WTC11 (cell line): ENCODE results near the gene FTCDNL1. TPM values are rescaled to one million over a fixed set of nuclear protein-coding genes. Genes with fewer than 3 reads are reported as not detected.

Experiments used
- ATAC-seq: fragments of 200-7000 bp; cut with Tn5 transposase; 2 replicates; pipeline ENCODE4 v1.10.0; 2021; ENCODE audit warnings: mild to moderate bottlenecking, moderate library complexity
- CTCF ChIA-PET: fragments of 300-600 bp; sonication (Branson Sonifier 250); formaldehyde crosslinking; loops from one replicate; lab custom pipeline; 2021; ENCODE audit warnings: antibody characterized with exemption; lab: Charles Lee
- POLR2A ChIA-PET: fragments of 350-600 bp; sonication (Branson Sonifier 250); formaldehyde crosslinking; loops from one replicate; lab custom pipeline; 2021; ENCODE audit warnings: antibody characterized with exemption; lab: Charles Lee
- DNase-seq: peaks from one replicate; pipeline ENCODE4 v3.0.0; 2021; ENCODE audit warnings: low spot score
- H3K27ac Mint-ChIP-seq: 2 replicates; pipeline ENCODE4 v1.8.0; 2021; ENCODE audit warnings: mixed read lengths
- H3K27me3 Mint-ChIP-seq: 2 replicates; pipeline ENCODE4 v1.8.0; 2021; ENCODE audit warnings: low read depth, mild to moderate bottlenecking, moderate library complexity, mixed read lengths
- H3K36me3 Mint-ChIP-seq: 2 replicates; pipeline ENCODE4 v1.8.0; 2021; ENCODE audit warnings: mixed read lengths
- H3K4me1 Mint-ChIP-seq: 2 replicates; pipeline ENCODE4 v1.8.0; 2022; ENCODE audit warnings: mixed read lengths
- H3K4me3 Mint-ChIP-seq: 2 replicates; pipeline ENCODE4 v1.8.0; 2021; ENCODE audit warnings: mild to moderate bottlenecking, moderate library complexity, mixed read lengths
- H3K9me3 Mint-ChIP-seq: 2 replicates; pipeline ENCODE4 v1.8.0; 2021; ENCODE audit warnings: mixed read lengths
- ATF3 ChIP-seq: sonication (generic); formaldehyde crosslinking; conservative IDR thresholded peaks from 2 replicates; pipeline ENCODE4 v1.8.1; 2022; ENCODE audit warnings: mild to moderate bottlenecking, missing genetic modification reagents
- CTCF ChIP-seq: fragments of 200-600 bp; IDR thresholded peaks from 2 replicates; pipeline ENCODE4 v1.8.0; 2022; ENCODE audit warnings: antibody characterized with exemption
- ETV6 ChIP-seq: sonication (generic); formaldehyde crosslinking; IDR thresholded peaks from 2 replicates; pipeline ENCODE4 v1.8.1; 2022; ENCODE audit warnings: mild to moderate bottlenecking, missing genetic modification reagents
- JAZF1 ChIP-seq: fragments of 250-450 bp; sonication (Bioruptor Pico); IDR thresholded peaks from 2 replicates; pipeline ENCODE4 v1.9.0; 2021; ENCODE audit warnings: moderate library complexity, mild to moderate bottlenecking, inconsistent platforms
- ZBTB21 ChIP-seq: sonication (generic); formaldehyde crosslinking; IDR thresholded peaks from 2 replicates; pipeline ENCODE4 v1.8.1; 2023; ENCODE audit warnings: mild to moderate bottlenecking, missing genetic modification reagents, borderline replicate concordance
- ZNF317 ChIP-seq: sonication (generic); formaldehyde crosslinking; IDR thresholded peaks from 2 replicates; pipeline ENCODE4 v1.8.1; 2023; ENCODE audit warnings: low read depth, mild to moderate bottlenecking, moderate library complexity, missing genetic modification reagents, borderline replicate concordance
- total RNA-seq: library from RNA; stranded (reverse); gene quantifications from 3 replicates; pipeline ENCODE4 v1.2.3, GENCODE V29; 2021
- TF ChIP-seq, protein P1 (sequence below): sonication (generic); formaldehyde crosslinking; IDR thresholded peaks from 2 replicates; pipeline ENCODE4 v1.8.0; 2023; ENCODE audit warnings: missing genetic modification reagents
- TF ChIP-seq, protein P2 (sequence below): sonication (generic); formaldehyde crosslinking; IDR thresholded peaks from 2 replicates; pipeline ENCODE4 v1.8.1; 2023; ENCODE audit warnings: mild to moderate bottlenecking, missing genetic modification reagents, moderate library complexity
- TF ChIP-seq, protein P3 (sequence below): sonication (generic); formaldehyde crosslinking; IDR thresholded peaks from 2 replicates; pipeline ENCODE4 v1.8.1; 2023; ENCODE audit warnings: mild to moderate bottlenecking, missing genetic modification reagents, borderline replicate concordance
- TF ChIP-seq, protein P4 (sequence below): sonication (generic); formaldehyde crosslinking; IDR thresholded peaks from 2 replicates; pipeline ENCODE4 v1.8.1; 2023; ENCODE audit warnings: mild to moderate bottlenecking, moderate library complexity, missing genetic modification reagents
- TF ChIP-seq, protein P5 (sequence below): sonication (generic); formaldehyde crosslinking; IDR thresholded peaks from 2 replicates; pipeline ENCODE4 v1.8.0; 2023; ENCODE audit warnings: mild to moderate bottlenecking, missing genetic modification reagents

Gene FTCDNL1
- total RNA-seq, 1 experiment from 2014 or later, result 0.85 TPM

DNA sequence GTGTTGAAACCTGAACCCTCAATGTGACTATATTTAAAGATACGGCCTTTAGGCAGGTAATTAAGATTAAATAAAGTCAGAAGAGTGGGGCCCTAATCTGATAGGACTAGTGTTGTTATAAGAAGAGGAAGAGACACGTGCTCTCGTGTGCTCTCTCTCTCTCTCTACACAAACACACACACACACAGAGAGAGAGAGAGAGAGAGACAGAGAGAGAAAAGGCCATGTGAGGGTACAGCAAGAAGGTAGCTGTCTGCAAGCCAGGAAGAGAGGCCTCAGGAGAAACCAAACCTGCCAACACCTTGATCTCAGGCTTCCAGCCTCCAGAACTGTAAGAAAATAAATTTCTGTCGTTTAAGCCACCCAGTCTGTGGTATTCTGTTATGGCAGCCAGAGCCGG, 106.7 kb downstream of the FTCDNL1 start:
- H3K4me3 Mint-ChIP-seq, result no peak overlapping the region
- peaks cover 68% of the 10 kb centered on the region for H3K4me1 Mint-ChIP-seq
- H3K27me3 Mint-ChIP-seq, result no peaks in the 10 kb centered on the region
- no peak overlapping the region; the same call in 1 of the 2 replicates for H3K27ac Mint-ChIP-seq
- DNase-seq (no peak), ATAC-seq (no peak)
- no peaks in the 10 kb centered on the region for H3K36me3 Mint-ChIP-seq
- TF ChIP-seq ZBTB21 (CRISPR knock-in tag) (no peak), CTCF (no peak), ZNF317 (no peak), JAZF1 (CRISPR knock-in tag) (no peak)
- TF ChIP-seq, protein P1, sequence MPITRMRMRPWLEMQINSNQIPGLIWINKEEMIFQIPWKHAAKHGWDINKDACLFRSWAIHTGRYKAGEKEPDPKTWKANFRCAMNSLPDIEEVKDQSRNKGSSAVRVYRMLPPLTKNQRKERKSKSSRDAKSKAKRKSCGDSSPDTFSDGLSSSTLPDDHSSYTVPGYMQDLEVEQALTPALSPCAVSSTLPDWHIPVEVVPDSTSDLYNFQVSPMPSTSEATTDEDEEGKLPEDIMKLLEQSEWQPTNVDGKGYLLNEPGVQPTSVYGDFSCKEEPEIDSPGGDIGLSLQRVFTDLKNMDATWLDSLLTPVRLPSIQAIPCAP (CRISPR knock-in tag), result no peak
- TF ChIP-seq, protein P2, sequence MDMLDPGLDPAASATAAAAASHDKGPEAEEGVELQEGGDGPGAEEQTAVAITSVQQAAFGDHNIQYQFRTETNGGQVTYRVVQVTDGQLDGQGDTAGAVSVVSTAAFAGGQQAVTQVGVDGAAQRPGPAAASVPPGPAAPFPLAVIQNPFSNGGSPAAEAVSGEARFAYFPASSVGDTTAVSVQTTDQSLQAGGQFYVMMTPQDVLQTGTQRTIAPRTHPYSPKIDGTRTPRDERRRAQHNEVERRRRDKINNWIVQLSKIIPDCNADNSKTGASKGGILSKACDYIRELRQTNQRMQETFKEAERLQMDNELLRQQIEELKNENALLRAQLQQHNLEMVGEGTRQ (CRISPR knock-in tag), result no peak
- TF ChIP-seq, protein P3, sequence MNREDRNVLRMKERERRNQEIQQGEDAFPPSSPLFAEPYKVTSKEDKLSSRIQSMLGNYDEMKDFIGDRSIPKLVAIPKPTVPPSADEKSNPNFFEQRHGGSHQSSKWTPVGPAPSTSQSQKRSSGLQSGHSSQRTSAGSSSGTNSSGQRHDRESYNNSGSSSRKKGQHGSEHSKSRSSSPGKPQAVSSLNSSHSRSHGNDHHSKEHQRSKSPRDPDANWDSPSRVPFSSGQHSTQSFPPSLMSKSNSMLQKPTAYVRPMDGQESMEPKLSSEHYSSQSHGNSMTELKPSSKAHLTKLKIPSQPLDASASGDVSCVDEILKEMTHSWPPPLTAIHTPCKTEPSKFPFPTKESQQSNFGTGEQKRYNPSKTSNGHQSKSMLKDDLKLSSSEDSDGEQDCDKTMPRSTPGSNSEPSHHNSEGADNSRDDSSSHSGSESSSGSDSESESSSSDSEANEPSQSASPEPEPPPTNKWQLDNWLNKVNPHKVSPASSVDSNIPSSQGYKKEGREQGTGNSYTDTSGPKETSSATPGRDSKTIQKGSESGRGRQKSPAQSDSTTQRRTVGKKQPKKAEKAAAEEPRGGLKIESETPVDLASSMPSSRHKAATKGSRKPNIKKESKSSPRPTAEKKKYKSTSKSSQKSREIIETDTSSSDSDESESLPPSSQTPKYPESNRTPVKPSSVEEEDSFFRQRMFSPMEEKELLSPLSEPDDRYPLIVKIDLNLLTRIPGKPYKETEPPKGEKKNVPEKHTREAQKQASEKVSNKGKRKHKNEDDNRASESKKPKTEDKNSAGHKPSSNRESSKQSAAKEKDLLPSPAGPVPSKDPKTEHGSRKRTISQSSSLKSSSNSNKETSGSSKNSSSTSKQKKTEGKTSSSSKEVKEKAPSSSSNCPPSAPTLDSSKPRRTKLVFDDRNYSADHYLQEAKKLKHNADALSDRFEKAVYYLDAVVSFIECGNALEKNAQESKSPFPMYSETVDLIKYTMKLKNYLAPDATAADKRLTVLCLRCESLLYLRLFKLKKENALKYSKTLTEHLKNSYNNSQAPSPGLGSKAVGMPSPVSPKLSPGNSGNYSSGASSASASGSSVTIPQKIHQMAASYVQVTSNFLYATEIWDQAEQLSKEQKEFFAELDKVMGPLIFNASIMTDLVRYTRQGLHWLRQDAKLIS (CRISPR knock-in tag), result no peak
- ChIA-PET CTCF (interaction anchor here (1.0 to 2.0 kb wide), 2 partner anchors 39 to 256 kb away, joined by 3 to 4 read pairs; no protein-coding TSS in a partner anchor), POLR2A (no interaction called here)
- no peaks in the 10 kb centered on the region for H3K9me3 Mint-ChIP-seq

DNA sequence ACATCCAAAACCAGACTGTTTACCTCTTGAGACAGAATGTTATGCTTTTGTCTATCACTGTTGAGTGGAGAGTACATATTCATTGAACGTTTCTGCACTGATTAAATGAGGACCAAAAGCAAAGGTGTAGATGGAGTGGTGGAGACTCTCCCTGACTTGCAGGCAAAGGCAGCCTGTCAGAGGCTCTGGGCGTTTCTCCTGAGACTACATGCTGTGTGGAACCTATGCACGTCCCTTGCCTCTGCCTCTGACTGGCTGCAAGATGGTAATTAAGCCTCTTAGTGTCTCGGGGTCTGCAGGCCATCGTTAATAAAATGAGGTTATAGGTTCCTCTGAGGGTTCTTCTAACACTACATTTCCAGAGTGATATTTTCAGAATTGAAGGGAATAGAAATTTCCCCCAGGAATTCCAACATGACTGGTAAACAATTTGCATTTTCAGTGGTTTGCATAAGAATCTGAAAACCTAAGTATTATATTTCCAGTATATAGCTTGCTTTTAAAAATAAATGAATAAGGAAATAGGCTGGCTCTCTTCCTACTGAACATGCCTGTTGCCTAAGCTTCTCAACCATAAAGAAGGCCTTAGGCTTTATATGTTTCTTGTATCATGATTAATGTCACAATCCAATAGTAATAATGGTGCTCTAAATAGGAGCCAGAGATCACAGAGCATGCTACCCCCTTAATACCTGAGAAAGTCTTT, 107.4 kb downstream of the FTCDNL1 start:
- peak; percentile 47 for ATAC-seq
- CTCF ChIA-PET, result interaction anchor here (1.0 to 2.0 kb wide), 3 partner anchors 38 to 255 kb away, joined by 4 to 5 read pairs (median 4); partner anchors contain the start of gene FTCDNL1

More for the DNA sequence above, 107.4 kb downstream of the FTCDNL1 start:
- H3K4me3 Mint-ChIP-seq, result no peak overlapping the region
- DNase-seq, result no peak
- peaks cover 75% of the 10 kb centered on the region for H3K4me1 Mint-ChIP-seq
- POLR2A ChIA-PET, result no interaction called here
- H3K36me3 Mint-ChIP-seq, result no peaks in the 10 kb centered on the region
- TF ChIP-seq, protein P4, sequence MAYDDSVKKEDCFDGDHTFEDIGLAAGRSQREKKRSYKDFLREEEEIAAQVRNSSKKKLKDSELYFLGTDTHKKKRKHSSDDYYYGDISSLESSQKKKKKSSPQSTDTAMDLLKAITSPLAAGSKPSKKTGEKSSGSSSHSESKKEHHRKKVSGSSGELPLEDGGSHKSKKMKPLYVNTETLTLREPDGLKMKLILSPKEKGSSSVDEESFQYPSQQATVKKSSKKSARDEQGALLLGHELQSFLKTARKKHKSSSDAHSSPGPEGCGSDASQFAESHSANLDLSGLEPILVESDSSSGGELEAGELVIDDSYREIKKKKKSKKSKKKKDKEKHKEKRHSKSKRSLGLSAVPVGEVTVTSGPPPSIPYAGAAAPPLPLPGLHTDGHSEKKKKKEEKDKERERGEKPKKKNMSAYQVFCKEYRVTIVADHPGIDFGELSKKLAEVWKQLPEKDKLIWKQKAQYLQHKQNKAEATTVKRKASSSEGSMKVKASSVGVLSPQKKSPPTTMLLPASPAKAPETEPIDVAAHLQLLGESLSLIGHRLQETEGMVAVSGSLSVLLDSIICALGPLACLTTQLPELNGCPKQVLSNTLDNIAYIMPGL (CRISPR knock-in tag), result no peak
- no peak for TF ChIP-seq ETV6 (CRISPR knock-in tag)
- TF ChIP-seq, protein P5, sequence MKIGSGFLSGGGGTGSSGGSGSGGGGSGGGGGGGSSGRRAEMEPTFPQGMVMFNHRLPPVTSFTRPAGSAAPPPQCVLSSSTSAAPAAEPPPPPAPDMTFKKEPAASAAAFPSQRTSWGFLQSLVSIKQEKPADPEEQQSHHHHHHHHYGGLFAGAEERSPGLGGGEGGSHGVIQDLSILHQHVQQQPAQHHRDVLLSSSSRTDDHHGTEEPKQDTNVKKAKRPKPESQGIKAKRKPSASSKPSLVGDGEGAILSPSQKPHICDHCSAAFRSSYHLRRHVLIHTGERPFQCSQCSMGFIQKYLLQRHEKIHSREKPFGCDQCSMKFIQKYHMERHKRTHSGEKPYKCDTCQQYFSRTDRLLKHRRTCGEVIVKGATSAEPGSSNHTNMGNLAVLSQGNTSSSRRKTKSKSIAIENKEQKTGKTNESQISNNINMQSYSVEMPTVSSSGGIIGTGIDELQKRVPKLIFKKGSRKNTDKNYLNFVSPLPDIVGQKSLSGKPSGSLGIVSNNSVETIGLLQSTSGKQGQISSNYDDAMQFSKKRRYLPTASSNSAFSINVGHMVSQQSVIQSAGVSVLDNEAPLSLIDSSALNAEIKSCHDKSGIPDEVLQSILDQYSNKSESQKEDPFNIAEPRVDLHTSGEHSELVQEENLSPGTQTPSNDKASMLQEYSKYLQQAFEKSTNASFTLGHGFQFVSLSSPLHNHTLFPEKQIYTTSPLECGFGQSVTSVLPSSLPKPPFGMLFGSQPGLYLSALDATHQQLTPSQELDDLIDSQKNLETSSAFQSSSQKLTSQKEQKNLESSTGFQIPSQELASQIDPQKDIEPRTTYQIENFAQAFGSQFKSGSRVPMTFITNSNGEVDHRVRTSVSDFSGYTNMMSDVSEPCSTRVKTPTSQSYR, result no peak
- TF ChIP-seq ATF3 (CRISPR knock-in tag), result no peak
- 0 out of 2 replicates have a peak overlapping the region, but pooled peaks have one; percentile 22 for H3K27ac Mint-ChIP-seq
- no peaks in the 10 kb centered on the region for H3K27me3 Mint-ChIP-seq
- no peaks in the 10 kb centered on the region for H3K9me3 Mint-ChIP-seq
